NCI-H146 (cell line): ENCODE measurements around the gene USP30.
"Not testable (repeated sequence)": the region's sequence is repeated elsewhere in the genome, so short reads cannot be mapped to it uniquely, and the experiment has no call there.

Source experiments
- DNase-seq: peaks from one replicate; lab custom pipeline; 2025; lab: John Stamatoyannopoulos, UW

Gene USP30

GRCh38 chr12:109052414-109053323, at the start of gene USP30:
USP30 (plus strand) TSS chr12:109052576; CDS start chr12:109052679, 103 bp downstream.
- peak; percentile 84 for DNase-seq

- no peak for DNase-seq
These were observed 48.4 kb upstream of the USP30 start for GRCh38 chr12:109004017-109004416.

GRCh38 chr12:109009766-109010165, 42.6 kb upstream of the USP30 start:
- DNase-seq, result no peak

GRCh38 chr12:109010259-109010658, 42.1 kb upstream of the USP30 start:
- no peak for DNase-seq

GRCh38 chr12:109014984-109015765, 37.2 kb upstream of the USP30 start:
- DNase-seq, result no peak

- no peak for DNase-seq
These were observed 36.4 kb upstream of the USP30 start for GRCh38 chr12:109016016-109016415.

GRCh38 chr12:109016978-109017377, 35.4 kb upstream of the USP30 start:
- no peak for DNase-seq

GRCh38 chr12:109018296-109018695, 34.1 kb upstream of the USP30 start:
- DNase-seq, result no peak

GRCh38 chr12:109020146-109020795, 32.1 kb upstream of the USP30 start:
- peak; percentile 26 for DNase-seq

- peak; percentile 91 for DNase-seq
These were observed 31.5 kb upstream of the USP30 start, which contains the start of gene SVOP for GRCh38 chr12:109020796-109021380. SVOP (minus strand) TSS chr12:109021068; CDS start chr12:109020868, 200 bp downstream.

GRCh38 chr12:109027767-109028166, 24.6 kb upstream of the USP30 start:
- no peak for DNase-seq

GRCh38 chr12:109028624-109029023, 23.8 kb upstream of the USP30 start:
- not testable (repeated sequence) for DNase-seq

- no peak for DNase-seq
These were observed 23.0 kb upstream of the USP30 start for GRCh38 chr12:109029411-109029810.

GRCh38 chr12:109033239-109034196, 18.9 kb upstream of the USP30 start:
- DNase-seq, result peak; percentile 14

- no peak for DNase-seq
These were observed 15.4 kb upstream of the USP30 start for GRCh38 chr12:109036975-109037374.

GRCh38 chr12:109044241-109044640, 8.1 kb upstream of the USP30 start:
- no peak for DNase-seq

- no peak for DNase-seq
These were observed 5.1 kb upstream of the USP30 start for GRCh38 chr12:109047081-109047805.

GRCh38 chr12:109048706-109049105, 3.7 kb upstream of the USP30 start:
- DNase-seq, result not testable (repeated sequence)

- DNase-seq, result not testable (repeated sequence)
These were observed 2.6 kb upstream of the USP30 start for GRCh38 chr12:109049794-109050193.

- no peak for DNase-seq
These were observed 321 bp upstream of the USP30 start for GRCh38 chr12:109052097-109052413.
